Activated CD4-positive, alpha-beta memory T cell treated with anti-CD3 and anti-CD28 coated beads for 36 hours (primary cell): ENCODE measurements around the gene FGR. TPM values are rescaled to one million over a fixed set of nuclear protein-coding genes. Genes with fewer than 3 reads are reported as not detected.
A peak's percentile ranks its signal among the peaks of the same experiment; 100 is the strongest.
"Not testable (repeated sequence)": the region's sequence is repeated elsewhere in the genome, so short reads cannot be mapped to it uniquely, and the experiment has no call there.

Experiments used
- CTCF ChIA-PET: fragments of 350-600 bp; sonication (Branson Sonifier 250); formaldehyde crosslinking; loops from one replicate; lab custom pipeline; 2021; ENCODE audit warnings: antibody characterized with exemption, inconsistent platforms; lab: Charles Lee
- POLR2A ChIA-PET: fragments of 350-600 bp; sonication (Branson Sonifier 250); formaldehyde crosslinking; loops from one replicate; lab custom pipeline; 2021; ENCODE audit warnings: antibody characterized with exemption; lab: Charles Lee
- DNase-seq: peaks from one replicate; pipeline ENCODE4 v3.0.0-alpha.2; 2020
- H3K27ac Mint-ChIP-seq: one replicate; pipeline ENCODE4 v1.8.0; 2021; ENCODE audit warnings: mixed read lengths
- H3K27me3 Mint-ChIP-seq: one replicate; pipeline ENCODE4 v1.8.0; 2021; ENCODE audit warnings: mixed read lengths
- H3K36me3 Mint-ChIP-seq: one replicate; pipeline ENCODE4 v1.8.0; 2021; ENCODE audit warnings: mixed read lengths
- H3K4me1 Mint-ChIP-seq: one replicate; pipeline ENCODE4 v1.8.0; 2021; ENCODE audit warnings: low read depth, mixed read lengths
- H3K4me3 Mint-ChIP-seq: one replicate; pipeline ENCODE4 v1.8.0; 2021; ENCODE audit warnings: mild to moderate bottlenecking, mixed read lengths
- H3K9me3 Mint-ChIP-seq: one replicate; pipeline ENCODE4 v1.8.0; 2021; ENCODE audit warnings: mixed read lengths
- intact Hi-C: fragments of 100-400 bp; cut with micrococcal nuclease; formaldehyde crosslinking; loops from one replicate; pipeline ENCODE4 v1.15.1; 2023
- total RNA-seq, 2 experiments: library from RNA; stranded (reverse); gene quantifications; one replicate each; pipeline ENCODE4 v1.2.3, GENCODE V29; 2021

FGR gene
- total RNA-seq, 2 experiments from 2014 or later: 0.24 to 0.27 TPM

GRCh38 chr1:27634177-27634984 is 604 bp downstream of the FGR start:
- no peak overlapping the region for H3K27ac Mint-ChIP-seq
- CTCF ChIA-PET: no interaction called here
- POLR2A ChIA-PET: no interaction called here
- peaks cover 63% of the 10 kb centered on the region for H3K4me1 Mint-ChIP-seq
- no peaks in the 10 kb centered on the region for H3K27me3 Mint-ChIP-seq
- peak; percentile 64 for DNase-seq
- H3K36me3 Mint-ChIP-seq: no peaks in the 10 kb centered on the region
- peak overlapping the region; percentile 48 for H3K4me3 Mint-ChIP-seq
- intact Hi-C loops: no loop called here
- H3K9me3 Mint-ChIP-seq: no peaks in the 10 kb centered on the region

- Mint-ChIP-seq H3K36me3 (no peaks in the 10 kb centered on the region), H3K27ac (peak overlapping the region; percentile 63), H3K27me3 (no peaks in the 10 kb centered on the region), H3K4me1 (peaks cover 69% of the 10 kb centered on the region), H3K9me3 (no peaks in the 10 kb centered on the region), H3K4me3 (peak overlapping the region; percentile 57)
- intact Hi-C loops: loop anchor here (1.0 to 2.0 kb wide), 2 partner anchors 25 to 26 kb away; no protein-coding TSS in a partner anchor
- ChIA-PET POLR2A (no interaction called here), CTCF (interaction anchor here (1.5 kb wide), 1 partner anchor 29 kb away, joined by 6 read pairs; no protein-coding TSS in a partner anchor)
- no peak for DNase-seq
These were observed 1.3 kb downstream of the FGR start for GRCh38 chr1:27633640-27634176.

DNA sequence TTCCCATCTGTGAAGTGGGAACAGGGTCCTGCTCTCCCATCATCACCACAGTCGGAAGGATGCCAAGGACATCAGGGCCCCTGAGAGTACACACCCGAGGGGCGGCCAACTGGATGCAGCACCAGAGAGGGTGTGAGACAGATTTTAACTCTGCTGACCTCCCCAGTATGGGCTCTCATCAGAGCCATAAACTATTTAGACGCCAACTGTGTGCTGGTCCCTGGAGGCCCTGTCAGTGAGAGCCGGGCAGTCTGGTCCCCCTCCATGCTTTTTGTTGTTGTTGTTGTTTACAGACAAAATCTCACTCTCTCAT is 1.7 kb downstream of the FGR start:
- Mint-ChIP-seq H3K27ac (peak overlapping the region; percentile 74), H3K9me3 (no peaks in the 10 kb centered on the region), H3K4me1 (peaks cover 72% of the 10 kb centered on the region), H3K4me3 (peak overlapping the region; percentile 57), H3K36me3 (no peaks in the 10 kb centered on the region), H3K27me3 (no peaks in the 10 kb centered on the region)
- ChIA-PET CTCF (interaction anchor here (1.5 kb wide), 1 partner anchor 30 kb away, joined by 6 read pairs; no protein-coding TSS in a partner anchor), POLR2A (no interaction called here)
- no peak for DNase-seq
- intact Hi-C loops: loop anchor here (1.0 to 2.0 kb wide), 2 partner anchors 24 to 26 kb away; no protein-coding TSS in a partner anchor

DNA sequence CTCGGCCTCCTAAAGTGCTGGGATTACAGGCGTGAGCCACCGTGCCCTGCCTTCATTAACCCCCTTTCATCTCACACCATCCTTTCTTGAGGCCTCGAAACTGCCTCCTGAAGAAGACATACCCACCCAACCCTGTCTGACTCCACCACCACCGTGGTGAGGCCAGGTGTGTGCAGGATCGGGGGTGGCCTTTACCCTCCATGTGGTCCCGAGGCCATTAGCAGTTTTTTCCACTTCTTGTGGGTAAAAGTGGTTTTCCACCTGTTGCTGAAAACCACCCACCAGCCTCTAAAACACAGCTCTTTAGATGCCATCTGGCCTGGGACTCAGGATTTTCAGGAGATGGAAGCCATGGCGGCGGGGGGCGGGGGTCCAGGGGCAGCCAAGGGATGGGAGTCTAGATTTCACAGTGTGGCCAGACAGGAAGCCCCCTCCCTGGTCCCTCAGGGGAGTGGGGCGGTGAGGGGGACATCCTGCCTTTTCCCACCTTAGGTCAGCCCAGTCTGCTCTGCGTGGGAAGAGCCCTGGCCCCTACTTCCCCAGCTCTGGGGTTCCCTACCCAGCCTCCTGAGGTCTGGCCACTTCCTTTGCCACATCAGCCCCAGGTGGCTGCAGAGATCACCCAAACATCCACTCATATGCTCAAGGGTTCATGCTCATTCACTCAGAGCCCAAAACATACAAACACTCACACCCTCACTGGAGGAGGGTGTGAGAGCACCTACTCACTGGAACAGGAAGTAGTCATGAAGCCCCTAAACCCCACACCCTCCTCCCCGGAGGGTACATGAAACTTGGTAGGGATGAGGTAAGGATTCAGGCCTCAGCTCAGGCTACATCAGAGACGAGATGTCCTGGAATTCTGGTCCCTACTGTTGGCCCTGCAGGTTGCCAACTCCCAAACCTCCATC is 2.3 kb downstream of the FGR start:
- H3K27ac Mint-ChIP-seq: peak overlapping the region; percentile 74
- peak overlapping the region; percentile 24 for H3K4me3 Mint-ChIP-seq
- H3K36me3 Mint-ChIP-seq: no peaks in the 10 kb centered on the region
- no peaks in the 10 kb centered on the region for H3K27me3 Mint-ChIP-seq
- ChIA-PET POLR2A (interaction anchor here (0.7 kb wide), 1 partner anchor 29 kb away, joined by 3 read pairs; the partner anchor contains the start of gene AHDC1), CTCF (interaction anchor here (1.0 to 1.5 kb wide), 3 partner anchors 11 to 30 kb away, joined by 3 to 6 read pairs (median 3); no protein-coding TSS in a partner anchor)
- intact Hi-C loops: loop anchor here (1.0 to 2.0 kb wide), 3 partner anchors 24 to 31 kb away; no protein-coding TSS in a partner anchor
- peak; percentile 80 for DNase-seq
- H3K4me1 Mint-ChIP-seq: peaks cover 69% of the 10 kb centered on the region
- no peaks in the 10 kb centered on the region for H3K9me3 Mint-ChIP-seq

DNA sequence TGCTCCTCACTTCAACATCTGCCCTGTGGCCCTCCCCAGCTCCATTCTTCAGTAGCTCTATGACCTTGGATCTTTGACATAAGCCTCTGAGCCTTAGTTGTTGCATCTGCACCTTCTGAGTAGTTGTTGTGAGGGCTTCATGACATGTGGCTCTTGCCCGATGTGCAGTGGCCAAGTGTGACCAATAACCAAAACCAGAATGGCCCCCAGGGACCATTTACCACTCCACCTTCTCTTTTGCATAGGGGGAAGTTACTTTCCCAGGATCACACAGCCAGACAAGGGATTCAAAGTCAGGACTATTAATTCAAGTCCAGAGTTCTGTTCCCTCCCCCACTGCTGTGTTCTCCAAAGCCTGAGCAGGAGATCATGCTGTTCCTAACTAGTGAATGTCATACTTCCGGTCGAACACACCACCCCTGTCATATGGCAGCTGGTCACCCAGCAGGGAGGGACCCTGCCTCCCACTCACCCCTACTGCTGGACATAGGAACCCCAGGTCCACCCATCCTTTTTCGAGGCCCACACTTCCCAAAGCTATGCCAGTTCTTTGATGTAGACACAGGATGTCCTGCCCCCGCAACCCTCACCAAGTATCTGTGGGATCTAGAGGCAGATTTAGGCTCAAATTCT is 4.0 kb downstream of the FGR start:
- H3K4me1 Mint-ChIP-seq: peaks cover 57% of the 10 kb centered on the region
- peak overlapping the region; percentile 74 for H3K27ac Mint-ChIP-seq
- H3K27me3 Mint-ChIP-seq: no peaks in the 10 kb centered on the region
- no peaks in the 10 kb centered on the region for H3K9me3 Mint-ChIP-seq
- H3K4me3 Mint-ChIP-seq: no peak overlapping the region
- DNase-seq: no peak
- CTCF ChIA-PET: interaction anchor here (1.0 to 3.6 kb wide), 6 partner anchors 13 to 41 kb away, joined by 3 to 15 read pairs (median 6); partner anchors contain the start of gene IFI6
- intact Hi-C loops: no loop called here
- no peaks in the 10 kb centered on the region for H3K36me3 Mint-ChIP-seq
- POLR2A ChIA-PET: no interaction called here

DNA sequence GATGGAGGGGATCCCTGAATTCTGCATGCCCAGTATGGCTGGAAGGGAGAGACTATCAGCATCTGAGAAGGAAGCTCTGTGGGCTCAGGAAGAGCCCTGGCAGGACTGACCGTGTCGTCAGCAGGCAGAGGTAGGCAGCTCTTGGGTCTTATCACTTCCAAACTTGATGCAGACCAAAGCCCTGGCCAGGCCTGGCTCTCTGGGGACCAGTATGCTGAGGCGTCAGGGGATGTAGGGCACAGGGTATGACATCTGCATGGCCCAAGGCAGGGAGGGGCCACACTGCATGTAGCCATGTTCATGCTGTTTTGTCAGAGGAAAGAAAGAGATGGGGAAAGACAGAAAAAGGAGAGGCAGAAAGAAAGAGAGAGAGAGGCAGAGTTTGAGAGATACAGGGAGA is 6.3 kb downstream of the FGR start:
- Mint-ChIP-seq H3K27ac (no peak overlapping the region), H3K4me1 (peaks cover 45% of the 10 kb centered on the region), H3K4me3 (no peak overlapping the region), H3K9me3 (no peaks in the 10 kb centered on the region), H3K36me3 (no peaks in the 10 kb centered on the region), H3K27me3 (no peaks in the 10 kb centered on the region)
- intact Hi-C loops: no loop called here
- ChIA-PET CTCF (interaction anchor here (0.8 to 3.6 kb wide), 7 partner anchors 11 to 72 kb away, joined by 3 to 15 read pairs (median 7); no protein-coding TSS in a partner anchor), POLR2A (interaction anchor here (0.7 kb wide), 1 partner anchor 21 kb away, joined by 3 read pairs; no protein-coding TSS in a partner anchor)
- no peak for DNase-seq

DNA sequence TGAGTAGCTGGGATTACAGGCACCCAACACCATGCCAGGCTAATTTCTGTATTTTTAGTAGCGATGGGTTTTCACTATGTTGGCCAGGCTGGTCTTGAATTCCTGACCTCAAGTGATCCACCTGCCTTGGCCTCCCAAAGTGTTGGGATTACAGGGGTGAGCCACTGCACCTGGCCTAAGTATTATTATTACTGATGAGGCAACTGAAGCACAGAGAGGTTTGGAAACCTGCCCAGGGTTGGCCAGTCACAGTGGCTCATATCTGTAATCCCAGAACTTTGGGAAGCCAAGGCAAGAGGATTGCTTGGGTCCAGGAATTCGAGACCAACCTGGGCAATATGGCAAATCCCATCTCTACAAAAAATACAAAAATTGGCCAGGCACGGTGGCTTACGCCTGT is 7.3 kb downstream of the FGR start:
- CTCF ChIA-PET: interaction anchor here (1.0 to 3.6 kb wide), 4 partner anchors 19 to 41 kb away, joined by 4 to 15 read pairs (median 12); no protein-coding TSS in a partner anchor
- H3K9me3 Mint-ChIP-seq, H3K27me3 Mint-ChIP-seq, H3K36me3 Mint-ChIP-seq, DNase-seq, H3K27ac Mint-ChIP-seq, POLR2A ChIA-PET, H3K4me3 Mint-ChIP-seq, intact Hi-C loops: not testable (repeated sequence)
- H3K4me1 Mint-ChIP-seq: peaks cover 40% of the 10 kb centered on the region

DNA sequence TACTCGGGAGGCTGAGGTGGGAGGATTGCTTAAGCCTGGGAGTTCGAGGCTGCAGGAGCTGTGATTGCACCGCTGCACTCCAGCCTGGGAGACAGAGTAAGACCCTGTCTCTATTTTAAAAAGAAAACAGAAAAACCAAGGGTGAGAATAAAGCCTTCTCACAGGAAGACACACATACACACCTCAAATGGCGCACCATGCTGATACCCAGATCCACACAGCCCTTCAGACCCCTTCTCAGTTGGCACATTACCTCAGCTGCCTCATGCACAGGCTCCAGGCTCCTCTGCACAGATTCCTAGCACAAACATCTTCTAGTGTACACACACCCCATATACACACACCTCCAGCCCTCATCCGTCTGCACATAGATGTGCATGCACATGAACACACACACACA is 7.9 kb downstream of the FGR start:
- POLR2A ChIA-PET: no interaction called here
- CTCF ChIA-PET: no interaction called here
- no peak overlapping the region for H3K4me3 Mint-ChIP-seq
- peaks cover 33% of the 10 kb centered on the region for H3K4me1 Mint-ChIP-seq
- no peaks in the 10 kb centered on the region for H3K27me3 Mint-ChIP-seq
- DNase-seq: no peak
- no peak overlapping the region for H3K27ac Mint-ChIP-seq
- intact Hi-C loops: no loop called here
- H3K9me3 Mint-ChIP-seq: no peaks in the 10 kb centered on the region
- no peaks in the 10 kb centered on the region for H3K36me3 Mint-ChIP-seq

GRCh38 chr1:27626031-27626935 is 8.7 kb downstream of the FGR start:
- H3K4me1 Mint-ChIP-seq: peaks cover 25% of the 10 kb centered on the region
- CTCF ChIA-PET: interaction anchor here (1.3 kb wide), 1 partner anchor 19 kb away, joined by 4 read pairs; no protein-coding TSS in a partner anchor
- no peak overlapping the region for H3K4me3 Mint-ChIP-seq
- H3K27ac Mint-ChIP-seq: no peak overlapping the region
- no peaks in the 10 kb centered on the region for H3K36me3 Mint-ChIP-seq
- no peaks in the 10 kb centered on the region for H3K9me3 Mint-ChIP-seq
- H3K27me3 Mint-ChIP-seq: no peaks in the 10 kb centered on the region
- DNase-seq: no peak
- intact Hi-C loops: no loop called here
- POLR2A ChIA-PET: no interaction called here

DNA sequence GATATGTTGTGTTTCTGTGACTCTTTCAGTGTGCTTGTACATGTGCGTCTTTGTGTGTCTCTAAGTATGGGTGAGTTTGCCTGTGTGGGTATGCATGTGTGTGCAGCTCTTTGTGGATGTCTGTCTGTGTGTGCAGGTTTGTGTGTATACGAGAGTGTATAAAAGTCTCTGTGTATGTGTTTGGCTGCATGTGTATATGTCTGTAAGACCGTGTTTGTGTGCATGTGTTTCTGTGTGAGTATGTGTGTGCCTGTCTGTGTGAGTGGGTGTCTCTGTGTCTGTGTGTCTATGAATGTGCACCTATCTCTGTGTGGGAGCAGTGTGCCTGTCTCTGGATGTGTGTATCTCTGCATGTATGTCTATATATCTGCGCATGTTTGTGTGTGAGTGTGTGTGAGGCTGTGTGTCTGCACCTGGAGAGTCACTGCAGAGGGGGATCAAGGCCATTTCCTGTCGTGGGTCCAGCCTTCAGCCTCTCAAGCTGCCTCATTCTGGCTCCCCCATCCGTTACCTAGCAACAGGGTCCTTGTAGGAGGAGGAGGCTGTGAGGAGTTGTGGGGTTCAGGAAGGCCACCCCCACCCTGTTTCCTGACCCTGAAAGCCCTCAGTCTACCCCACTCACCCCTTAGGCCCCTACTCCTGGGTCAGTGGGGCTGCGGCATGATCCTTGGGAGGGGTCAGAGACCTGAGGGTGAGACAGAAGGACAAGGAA is 10.4 kb downstream of the FGR start:
- intact Hi-C loops: no loop called here
- DNase-seq: no peak
- H3K27ac Mint-ChIP-seq: no peak overlapping the region
- H3K4me3 Mint-ChIP-seq: no peak overlapping the region
- CTCF ChIA-PET: interaction anchor here (1.7 kb wide), 1 partner anchor 16 kb away, joined by 4 read pairs; no protein-coding TSS in a partner anchor
- no peaks in the 10 kb centered on the region for H3K9me3 Mint-ChIP-seq
- no peaks in the 10 kb centered on the region for H3K36me3 Mint-ChIP-seq
- POLR2A ChIA-PET: interaction anchor here (0.9 to 1.3 kb wide), 2 partner anchors 32 to 38 kb away, joined by 3 to 4 read pairs; no protein-coding TSS in a partner anchor
- H3K4me1 Mint-ChIP-seq: peaks cover 16% of the 10 kb centered on the region
- no peaks in the 10 kb centered on the region for H3K27me3 Mint-ChIP-seq
